OCI-LY1 (cell line): ENCODE results near the gene SPTLC2.

Experiments used
- H2AFZ ChIP-seq: fragments of 200-600 bp; sonication (generic), shearing (Covaris generic); 2 replicates; pipeline ENCODE4 v1.6.0; 2014; ENCODE audit warnings: antibody characterized with exemption, mild to moderate bottlenecking, low read length
- H3F3A ChIP-seq: fragments of 200-600 bp; sonication (generic), shearing (Covaris generic); 2 replicates; pipeline ENCODE4 v1.6.0; 2014; ENCODE audit warnings: mild to moderate bottlenecking, antibody characterized with exemption, low read length, moderate library complexity; ENCODE audit not compliant: insufficient read depth
- H3K27ac ChIP-seq: fragments of 200-600 bp; sonication (generic); 2 replicates; pipeline ENCODE4 v1.5.1; 2014; ENCODE audit warnings: low read length, mixed run types, mild to moderate bottlenecking, low read depth; ENCODE audit not compliant: poor library complexity, severe bottlenecking
- H3K27me3 ChIP-seq: fragments of 200-600 bp; sonication (generic); 2 replicates; pipeline ENCODE4 v1.6.0; 2014; ENCODE audit warnings: antibody characterized with exemption, mild to moderate bottlenecking, low read length, moderate library complexity; ENCODE audit not compliant: insufficient read depth
- H3K36me3 ChIP-seq: fragments of 200-600 bp; sonication (generic); 2 replicates; pipeline ENCODE4 v1.6.1; 2014; ENCODE audit warnings: mild to moderate bottlenecking, antibody characterized with exemption, low read length, moderate library complexity, mixed read lengths; ENCODE audit not compliant: insufficient read depth
- H3K4me1 ChIP-seq: fragments of 200-600 bp; sonication (generic); 2 replicates; pipeline ENCODE4 v1.5.1; 2014; ENCODE audit warnings: mild to moderate bottlenecking, low read length, moderate library complexity; ENCODE audit not compliant: insufficient read depth, severe bottlenecking
- H3K4me2 ChIP-seq: fragments of 200-600 bp; sonication (generic), shearing (Covaris generic); 2 replicates; pipeline ENCODE4 v1.6.1; 2014; ENCODE audit warnings: low read length
- H3K4me3 ChIP-seq: fragments of 200-600 bp; sonication (generic); 2 replicates; pipeline ENCODE4 v1.5.1; 2014; ENCODE audit warnings: low read length, low read depth, mild to moderate bottlenecking, mixed read lengths; ENCODE audit not compliant: poor library complexity, severe bottlenecking
- H3K79me2 ChIP-seq: fragments of 200-600 bp; shearing (Covaris generic); 2 replicates; pipeline ENCODE4 v1.6.1; 2016; ENCODE audit warnings: mixed run types, low read length, mixed read lengths; ENCODE audit not compliant: insufficient read depth
- H3K9ac ChIP-seq: fragments of 200-600 bp; sonication (generic), shearing (Covaris generic); 2 replicates; pipeline ENCODE4 v1.6.1; 2014; ENCODE audit warnings: mild to moderate bottlenecking, low read length, mixed read lengths
- H3K9me2 ChIP-seq: fragments of 200-600 bp; sonication (generic), shearing (Covaris generic); 2 replicates; pipeline ENCODE4 v1.6.1; 2014; ENCODE audit warnings: low read depth, mild to moderate bottlenecking, low read length, mixed read lengths
- H3K9me3 ChIP-seq: fragments of 200-600 bp; shearing (Covaris generic); 2 replicates; pipeline ENCODE4 v1.6.1; 2014; ENCODE audit warnings: low read length, mixed read lengths
- H4K20me1 ChIP-seq: fragments of 200-600 bp; sonication (generic), shearing (Covaris generic); 2 replicates; pipeline ENCODE4 v1.6.0; 2016; ENCODE audit warnings: mild to moderate bottlenecking, low read length; ENCODE audit not compliant: insufficient read depth
- CTCF ChIP-seq: fragments of 200-600 bp; sonication (generic), shearing (Covaris generic); IDR thresholded peaks from 2 replicates; pipeline ENCODE4 v1.5.1; 2017; ENCODE audit warnings: mild to moderate bottlenecking, antibody characterized with exemption, low read length, moderate library complexity, mixed read lengths
- EZH2 ChIP-seq: fragments of 200-600 bp; sonication (generic), shearing (Covaris generic); IDR thresholded peaks from 2 replicates; pipeline ENCODE4 v1.8.0; 2017; ENCODE audit warnings: borderline replicate concordance, mixed run types, mild to moderate bottlenecking, antibody characterized with exemption, low read length, moderate library complexity, mixed read lengths

SPTLC2 gene

GRCh38 chr14:77605392-77605972, 11.0 kb downstream of the SPTLC2 start:
- no peaks in the 10 kb centered on the region for H3K27me3 ChIP-seq
- H3K9ac ChIP-seq, result no peak overlapping the region
- peak overlapping the region; percentile 19 for H3K27ac ChIP-seq
- peaks cover 62% of the 10 kb centered on the region for H3K4me1 ChIP-seq
- H3K79me2 ChIP-seq, result peaks cover 85% of the 10 kb centered on the region
- no peaks in the 10 kb centered on the region for H3K9me2 ChIP-seq
- TF ChIP-seq CTCF (no peak), EZH2 (no peak)
- H4K20me1 ChIP-seq, result no peaks in the 10 kb centered on the region
- no peaks in the 10 kb centered on the region for H3F3A ChIP-seq
- no peak overlapping the region for H3K4me3 ChIP-seq
- no peaks in the 10 kb centered on the region for H3K9me3 ChIP-seq
- no peaks in the 10 kb centered on the region; the same call in 1 of the 2 replicates for H3K36me3 ChIP-seq
- no peak overlapping the region for H3K4me2 ChIP-seq
- H2AFZ ChIP-seq, result no peak overlapping the region

- H3K4me3 ChIP-seq, result no peak overlapping the region
- no peaks in the 10 kb centered on the region for H3K27me3 ChIP-seq
- no peak overlapping the region for H3K27ac ChIP-seq
- H3K9me2 ChIP-seq, result no peaks in the 10 kb centered on the region
- no peak overlapping the region for H3K4me2 ChIP-seq
- H4K20me1 ChIP-seq, result no peaks in the 10 kb centered on the region
- peaks cover 87% of the 10 kb centered on the region for H3K79me2 ChIP-seq
- no peaks in the 10 kb centered on the region for H3F3A ChIP-seq
- no peak overlapping the region for H2AFZ ChIP-seq
- H3K4me1 ChIP-seq, result peaks cover 70% of the 10 kb centered on the region
- H3K36me3 ChIP-seq, result no peaks in the 10 kb centered on the region; the same call in 1 of the 2 replicates
- H3K9me3 ChIP-seq, result no peaks in the 10 kb centered on the region
- no peak overlapping the region for H3K9ac ChIP-seq
- TF ChIP-seq EZH2, result no peak
- TF ChIP-seq CTCF, result peak; percentile 40; the same call in 1 of the 2 replicates
Measured at GRCh38 chr14:77603654-77604255, 12.7 kb downstream of the SPTLC2 start.

- Histone ChIP-seq H3K27ac (no peak overlapping the region), H4K20me1 (no peaks in the 10 kb centered on the region), H2AFZ (no peak overlapping the region), H3F3A (no peaks in the 10 kb centered on the region), H3K9ac (no peak overlapping the region), H3K79me2 (peaks cover 88% of the 10 kb centered on the region), H3K4me2 (no peak overlapping the region), H3K9me3 (no peaks in the 10 kb centered on the region), H3K9me2 (no peaks in the 10 kb centered on the region), H3K4me3 (no peak overlapping the region), H3K27me3 (no peaks in the 10 kb centered on the region), H3K36me3 (no peaks in the 10 kb centered on the region; the same call in 1 of the 2 replicates), H3K4me1 (peaks cover 69% of the 10 kb centered on the region)
- TF ChIP-seq EZH2, result no peak
- no peak for TF ChIP-seq CTCF
Measured at GRCh38 chr14:77603031-77603430, 13.4 kb downstream of the SPTLC2 start.
